GM23338 (cell line): ENCODE results near the gene GGTLC2. TPM values are rescaled to one million over a fixed set of nuclear protein-coding genes. Genes with fewer than 3 reads are reported as not detected.

Experiments
- ATAC-seq: fragments of 200-7000 bp; cut with Tn5 transposase; 3 replicates; pipeline ENCODE4 v1.9.1; 2020
- DNase-seq: peaks from one replicate; pipeline ENCODE4 v3.0.0-alpha.2; 2015; ENCODE audit warnings: low spot score
- H2AFZ ChIP-seq: fragments of 200-600 bp; sonication (generic); 2 replicates; pipeline ENCODE4 v1.8.0; 2016; ENCODE audit warnings: antibody characterized with exemption, mild to moderate bottlenecking, moderate library complexity
- H3F3A ChIP-seq: fragments of 200-600 bp; sonication (generic); replicated peaks from 2 replicates; pipeline ENCODE4 v1.8.0; 2017; ENCODE audit warnings: antibody characterized with exemption, mixed run types, low read depth
- H3K27ac ChIP-seq: fragments of 200-600 bp; sonication (generic); 2 replicates; pipeline ENCODE4 v1.6.1; 2016; ENCODE audit warnings: low read depth
- H3K27me3 ChIP-seq: fragments of 200-600 bp; sonication (generic); 2 replicates; pipeline ENCODE4 v1.8.0; 2016; ENCODE audit warnings: mild to moderate bottlenecking, mixed run types, moderate library complexity; ENCODE audit not compliant: insufficient read depth
- H3K36me3 ChIP-seq: fragments of 200-600 bp; sonication (generic); 2 replicates; pipeline ENCODE4 v1.8.0; 2016; ENCODE audit warnings: mild to moderate bottlenecking; ENCODE audit not compliant: insufficient read depth
- H3K4me1 ChIP-seq: fragments of 200-600 bp; sonication (generic); 2 replicates; pipeline ENCODE4 v1.8.0; 2016; ENCODE audit warnings: mild to moderate bottlenecking, moderate library complexity; ENCODE audit not compliant: insufficient read depth
- H3K4me2 ChIP-seq: fragments of 200-600 bp; sonication (generic); 2 replicates; pipeline ENCODE4 v1.7.1; 2017; ENCODE audit warnings: mixed run types
- H3K4me3 ChIP-seq: fragments of 200-600 bp; sonication (generic); 2 replicates; pipeline ENCODE4 v1.6.1; 2016; ENCODE audit warnings: mixed run types
- H3K79me2 ChIP-seq: fragments of 200-600 bp; sonication (generic); replicated peaks from 2 replicates; pipeline ENCODE4 v1.8.0; 2017; ENCODE audit warnings: mild to moderate bottlenecking; ENCODE audit not compliant: insufficient read depth
- H3K9me2 ChIP-seq: fragments of 200-600 bp; sonication (generic); 2 replicates; pipeline ENCODE4 v1.8.0; 2017; ENCODE audit not compliant: insufficient read depth
- H4K20me1 ChIP-seq: fragments of 200-600 bp; sonication (generic); replicated peaks from 2 replicates; pipeline ENCODE4 v1.8.0; 2017; ENCODE audit warnings: mild to moderate bottlenecking; ENCODE audit not compliant: insufficient read depth
- H3K27ac Mint-ChIP-seq: 2 replicates; pipeline ENCODE4 v1.8.0; 2020; ENCODE audit warnings: inconsistent platforms, mild to moderate bottlenecking, moderate library complexity, mixed read lengths
- H3K27me3 Mint-ChIP-seq: 3 replicates; pipeline ENCODE4 v1.8.0; 2022; ENCODE audit warnings: low read depth, mild to moderate bottlenecking, moderate library complexity, mixed read lengths, inconsistent platforms; ENCODE audit not compliant: insufficient read depth, poor library complexity
- H3K36me3 Mint-ChIP-seq: 3 replicates; pipeline ENCODE4 v1.8.0; 2021; ENCODE audit warnings: low read depth, mild to moderate bottlenecking, inconsistent platforms, moderate library complexity, mixed read lengths
- H3K4me1 Mint-ChIP-seq: 3 replicates; pipeline ENCODE4 v1.8.0; 2020; ENCODE audit warnings: mild to moderate bottlenecking, inconsistent platforms, mixed read lengths
- H3K4me3 Mint-ChIP-seq: 3 replicates; pipeline ENCODE4 v1.8.0; 2021; ENCODE audit warnings: moderate library complexity, mild to moderate bottlenecking, inconsistent platforms, mixed read lengths
- H3K9me3 Mint-ChIP-seq: 3 replicates; pipeline ENCODE4 v1.8.0; 2020; ENCODE audit warnings: moderate library complexity, mild to moderate bottlenecking, inconsistent platforms, mixed read lengths
- CREB1 ChIP-seq: fragments of 250-450 bp; sonication (Bioruptor Pico); IDR thresholded peaks from 2 replicates; pipeline ENCODE4 v1.5.0; 2020; ENCODE audit warnings: low read depth, mild to moderate bottlenecking, moderate library complexity
- ETS1 ChIP-seq: IDR thresholded peaks from 2 replicates; pipeline ENCODE4 v1.6.1; 2016; ENCODE audit warnings: antibody characterized with exemption
- EZH2 ChIP-seq: fragments of 200-600 bp; sonication (generic); IDR thresholded peaks from one replicate; pipeline ENCODE4 v1.8.0; 2017; ENCODE audit warnings: antibody characterized with exemption, mild to moderate bottlenecking, low read depth; ENCODE audit not compliant: unreplicated experiment
- JUNB ChIP-seq: IDR thresholded peaks from one replicate; pipeline ENCODE4 v1.6.1; 2016; ENCODE audit warnings: antibody characterized with exemption; ENCODE audit not compliant: unreplicated experiment
- REST ChIP-seq: IDR thresholded peaks from one replicate; pipeline ENCODE4 v1.6.1; 2018; ENCODE audit warnings: antibody characterized with exemption; ENCODE audit not compliant: unreplicated experiment
- STAT1 ChIP-seq: IDR thresholded peaks from one replicate; pipeline ENCODE4 v1.6.1; 2016; ENCODE audit warnings: antibody characterized with exemption; ENCODE audit not compliant: unreplicated experiment
- ZNF114 ChIP-seq: fragments of 250-450 bp; sonication (Bioruptor Pico); IDR thresholded peaks from 2 replicates; pipeline ENCODE4 v1.5.0; 2020; ENCODE audit warnings: mild to moderate bottlenecking, moderate library complexity
- ZNF331 ChIP-seq: fragments of 250-450 bp; sonication (Bioruptor Pico); IDR thresholded peaks from 2 replicates; pipeline ENCODE4 v1.5.0; 2020; ENCODE audit warnings: low read depth, mild to moderate bottlenecking, moderate library complexity
- polyA plus RNA-seq: library from polyadenylated mRNA; unstranded; fragments of >200 nt; fragmentation: Nextera tagmentation; extraction: Ambion mirVana; gene quantifications from 2 replicates; pipeline ENCODE4 v1.2.1, GENCODE V29; 2016
- total RNA-seq: library from RNA; depleted of rRNA; stranded (reverse); fragments of >200 nt; shearing (Covaris generic); gene quantifications from 2 replicates; pipeline ENCODE4 v1.2.3, GENCODE V29; 2014
- TF ChIP-seq, protein P1 (sequence below), 2 experiments: fragments of 200-600 bp in 1 of 2; sonication (generic) in 1 of 2; conservative IDR thresholded peaks; 2 replicates each; pipeline versions ENCODE4 v1.5.1 to v1.6.1; 2016 to 2017; ENCODE audit warnings: antibody characterized with exemption in 2 of 2, low read depth in 2 of 2, mild to moderate bottlenecking in 2 of 2, moderate library complexity in 1 of 2
- TF ChIP-seq, protein P2 (sequence below): fragments of 250-450 bp; sonication (Bioruptor Pico); IDR thresholded peaks from 2 replicates; pipeline ENCODE4 v1.5.0; 2020; ENCODE audit warnings: mild to moderate bottlenecking, moderate library complexity

The GGTLC2 gene
- total and polyA plus RNA-seq, 2 experiments from 2014 or later, result not detected

GRCh38 chr22:22600531-22601261 lies 43.7 kb upstream of the GGTLC2 start (continued):
- TF ChIP-seq REST (no peak), ZNF331 (CRISPR knock-in tag) (no peak), EZH2 (no peak), CREB1 (CRISPR knock-in tag) (no peak), JUNB (no peak), STAT1 (no peak), ZNF114 (no peak), ETS1 (no peak)
- TF ChIP-seq, protein P1, sequence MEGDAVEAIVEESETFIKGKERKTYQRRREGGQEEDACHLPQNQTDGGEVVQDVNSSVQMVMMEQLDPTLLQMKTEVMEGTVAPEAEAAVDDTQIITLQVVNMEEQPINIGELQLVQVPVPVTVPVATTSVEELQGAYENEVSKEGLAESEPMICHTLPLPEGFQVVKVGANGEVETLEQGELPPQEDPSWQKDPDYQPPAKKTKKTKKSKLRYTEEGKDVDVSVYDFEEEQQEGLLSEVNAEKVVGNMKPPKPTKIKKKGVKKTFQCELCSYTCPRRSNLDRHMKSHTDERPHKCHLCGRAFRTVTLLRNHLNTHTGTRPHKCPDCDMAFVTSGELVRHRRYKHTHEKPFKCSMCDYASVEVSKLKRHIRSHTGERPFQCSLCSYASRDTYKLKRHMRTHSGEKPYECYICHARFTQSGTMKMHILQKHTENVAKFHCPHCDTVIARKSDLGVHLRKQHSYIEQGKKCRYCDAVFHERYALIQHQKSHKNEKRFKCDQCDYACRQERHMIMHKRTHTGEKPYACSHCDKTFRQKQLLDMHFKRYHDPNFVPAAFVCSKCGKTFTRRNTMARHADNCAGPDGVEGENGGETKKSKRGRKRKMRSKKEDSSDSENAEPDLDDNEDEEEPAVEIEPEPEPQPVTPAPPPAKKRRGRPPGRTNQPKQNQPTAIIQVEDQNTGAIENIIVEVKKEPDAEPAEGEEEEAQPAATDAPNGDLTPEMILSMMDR (conservative IDR thresholded peaks at IDR 0.05; ENCODE audit: low read depth in 2 of 2), result no peak

DNA sequence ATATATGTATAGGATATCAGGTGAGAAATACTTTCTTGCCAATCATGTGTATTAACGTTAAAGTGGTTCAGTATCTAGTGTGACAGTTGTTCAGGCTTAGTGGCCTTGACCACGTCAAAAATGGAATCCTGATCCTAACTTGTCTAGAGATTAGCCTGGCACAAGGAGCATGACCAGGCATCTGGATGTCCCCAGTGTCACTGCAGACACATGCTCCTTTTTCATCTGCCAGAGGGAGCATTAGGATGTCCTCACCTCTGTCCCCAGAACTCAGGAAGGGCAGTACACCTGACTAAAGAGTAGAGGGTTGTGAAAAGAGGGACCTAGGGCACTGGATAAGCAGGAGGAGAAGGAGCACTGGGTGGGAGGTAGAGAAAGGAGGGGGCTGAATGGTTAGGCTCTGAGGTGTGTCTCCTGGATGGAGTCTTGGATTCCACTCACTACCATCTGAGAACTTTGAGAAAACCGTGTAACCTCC lies 40.9 kb upstream of the GGTLC2 start:
- Mint-ChIP-seq H3K27ac (no peak overlapping the region), H3K4me3 (no peak overlapping the region), H3K9me3 (peaks cover 3% of the 10 kb centered on the region; the same call in 2 of the 3 replicates), H3K27me3 (peaks cover 80% of the 10 kb centered on the region), H3K36me3 (no peaks in the 10 kb centered on the region), H3K4me1 (peaks cover 19% of the 10 kb centered on the region)
- DNase-seq (no peak), ATAC-seq (no peak)
- no peaks in the 10 kb centered on the region for H3K79me2 ChIP-seq
- no peak overlapping the region for H3K4me3 ChIP-seq
- H3K9me2 ChIP-seq, result peaks cover 10% of the 10 kb centered on the region
- no peaks in the 10 kb centered on the region for H4K20me1 ChIP-seq
- H3K27me3 ChIP-seq, result peaks cover 99% of the 10 kb centered on the region
- no peak overlapping the region for H2AFZ ChIP-seq
- no peaks in the 10 kb centered on the region for H3K4me1 ChIP-seq
- H3K36me3 ChIP-seq, result no peaks in the 10 kb centered on the region
- no peak overlapping the region for H3K4me2 ChIP-seq
- no peak overlapping the region for H3K27ac ChIP-seq
- H3F3A ChIP-seq, result no peaks in the 10 kb centered on the region
- no peak for TF ChIP-seq ZNF114
- TF ChIP-seq, protein P2, sequence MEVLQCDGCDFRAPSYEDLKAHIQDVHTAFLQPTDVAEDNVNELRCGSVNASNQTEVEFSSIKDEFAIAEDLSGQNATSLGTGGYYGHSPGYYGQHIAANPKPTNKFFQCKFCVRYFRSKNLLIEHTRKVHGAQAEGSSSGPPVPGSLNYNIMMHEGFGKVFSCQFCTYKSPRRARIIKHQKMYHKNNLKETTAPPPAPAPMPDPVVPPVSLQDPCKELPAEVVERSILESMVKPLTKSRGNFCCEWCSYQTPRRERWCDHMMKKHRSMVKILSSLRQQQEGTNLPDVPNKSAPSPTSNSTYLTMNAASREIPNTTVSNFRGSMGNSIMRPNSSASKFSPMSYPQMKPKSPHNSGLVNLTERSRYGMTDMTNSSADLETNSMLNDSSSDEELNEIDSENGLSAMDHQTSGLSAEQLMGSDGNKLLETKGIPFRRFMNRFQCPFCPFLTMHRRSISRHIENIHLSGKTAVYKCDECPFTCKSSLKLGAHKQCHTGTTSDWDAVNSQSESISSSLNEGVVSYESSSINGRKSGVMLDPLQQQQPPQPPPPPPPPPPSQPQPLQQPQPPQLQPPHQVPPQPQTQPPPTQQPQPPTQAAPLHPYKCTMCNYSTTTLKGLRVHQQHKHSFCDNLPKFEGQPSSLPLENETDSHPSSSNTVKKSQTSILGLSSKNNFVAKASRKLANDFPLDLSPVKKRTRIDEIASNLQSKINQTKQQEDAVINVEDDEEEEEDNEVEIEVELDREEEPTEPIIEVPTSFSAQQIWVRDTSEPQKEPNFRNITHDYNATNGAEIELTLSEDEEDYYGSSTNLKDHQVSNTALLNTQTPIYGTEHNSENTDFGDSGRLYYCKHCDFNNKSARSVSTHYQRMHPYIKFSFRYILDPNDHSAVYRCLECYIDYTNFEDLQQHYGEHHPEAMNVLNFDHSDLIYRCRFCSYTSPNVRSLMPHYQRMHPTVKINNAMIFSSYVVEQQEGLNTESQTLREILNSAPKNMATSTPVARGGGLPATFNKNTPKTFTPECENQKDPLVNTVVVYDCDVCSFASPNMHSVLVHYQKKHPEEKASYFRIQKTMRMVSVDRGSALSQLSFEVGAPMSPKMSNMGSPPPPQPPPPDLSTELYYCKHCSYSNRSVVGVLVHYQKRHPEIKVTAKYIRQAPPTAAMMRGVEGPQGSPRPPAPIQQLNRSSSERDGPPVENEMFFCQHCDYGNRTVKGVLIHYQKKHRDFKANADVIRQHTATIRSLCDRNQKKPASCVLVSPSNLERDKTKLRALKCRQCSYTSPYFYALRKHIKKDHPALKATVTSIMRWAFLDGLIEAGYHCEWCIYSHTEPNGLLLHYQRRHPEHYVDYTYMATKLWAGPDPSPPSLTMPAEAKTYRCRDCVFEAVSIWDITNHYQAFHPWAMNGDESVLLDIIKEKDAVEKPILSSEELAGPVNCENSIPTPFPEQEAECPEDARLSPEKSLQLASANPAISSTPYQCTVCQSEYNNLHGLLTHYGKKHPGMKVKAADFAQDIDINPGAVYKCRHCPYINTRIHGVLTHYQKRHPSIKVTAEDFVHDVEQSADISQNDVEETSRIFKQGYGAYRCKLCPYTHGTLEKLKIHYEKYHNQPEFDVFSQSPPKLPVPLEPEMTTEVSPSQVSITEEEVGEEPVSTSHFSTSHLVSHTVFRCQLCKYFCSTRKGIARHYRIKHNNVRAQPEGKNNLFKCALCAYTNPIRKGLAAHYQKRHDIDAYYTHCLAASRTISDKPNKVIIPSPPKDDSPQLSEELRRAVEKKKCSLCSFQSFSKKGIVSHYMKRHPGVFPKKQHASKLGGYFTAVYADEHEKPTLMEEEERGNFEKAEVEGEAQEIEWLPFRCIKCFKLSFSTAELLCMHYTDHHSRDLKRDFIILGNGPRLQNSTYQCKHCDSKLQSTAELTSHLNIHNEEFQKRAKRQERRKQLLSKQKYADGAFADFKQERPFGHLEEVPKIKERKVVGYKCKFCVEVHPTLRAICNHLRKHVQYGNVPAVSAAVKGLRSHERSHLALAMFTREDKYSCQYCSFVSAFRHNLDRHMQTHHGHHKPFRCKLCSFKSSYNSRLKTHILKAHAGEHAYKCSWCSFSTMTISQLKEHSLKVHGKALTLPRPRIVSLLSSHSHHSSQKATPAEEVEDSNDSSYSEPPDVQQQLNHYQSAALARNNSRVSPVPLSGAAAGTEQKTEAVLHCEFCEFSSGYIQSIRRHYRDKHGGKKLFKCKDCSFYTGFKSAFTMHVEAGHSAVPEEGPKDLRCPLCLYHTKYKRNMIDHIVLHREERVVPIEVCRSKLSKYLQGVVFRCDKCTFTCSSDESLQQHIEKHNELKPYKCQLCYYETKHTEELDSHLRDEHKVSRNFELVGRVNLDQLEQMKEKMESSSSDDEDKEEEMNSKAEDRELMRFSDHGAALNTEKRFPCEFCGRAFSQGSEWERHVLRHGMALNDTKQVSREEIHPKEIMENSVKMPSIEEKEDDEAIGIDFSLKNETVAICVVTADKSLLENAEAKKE (CRISPR knock-in tag), result no peak
- TF ChIP-seq JUNB, result no peak
- TF ChIP-seq EZH2, result no peak
